GM06990 (cell line): ENCODE data around the gene CHST14.

Experiments used
- DNase-seq: peaks from one replicate; pipeline ENCODE4 v3.0.0-alpha.2; 2011; ENCODE audit not compliant: insufficient read length; ENCODE audit errors: extremely low read depth
- H3K27me3 ChIP-seq: replicated peaks from 2 replicates; pipeline ENCODE4 v1.6.0; 2011; ENCODE audit warnings: low read length; ENCODE audit not compliant: control insufficient read depth, insufficient read depth
- H3K36me3 ChIP-seq: 2 replicates; pipeline ENCODE4 v1.5.1; 2011; ENCODE audit warnings: low read length; ENCODE audit not compliant: control insufficient read depth, insufficient read depth
- H3K4me3 ChIP-seq: replicated peaks from 2 replicates; pipeline ENCODE4 v1.5.1; 2011; ENCODE audit warnings: low read depth, mild to moderate bottlenecking, control low read depth, low read length
- TF ChIP-seq, protein P1 (sequence below): IDR thresholded peaks from 2 replicates; pipeline ENCODE4 v1.5.1; 2011; ENCODE audit warnings: low read length, control low read depth, mild to moderate bottlenecking, inconsistent platforms; ENCODE audit not compliant: insufficient read depth, poor library complexity, severe bottlenecking

The CHST14 gene

DNA sequence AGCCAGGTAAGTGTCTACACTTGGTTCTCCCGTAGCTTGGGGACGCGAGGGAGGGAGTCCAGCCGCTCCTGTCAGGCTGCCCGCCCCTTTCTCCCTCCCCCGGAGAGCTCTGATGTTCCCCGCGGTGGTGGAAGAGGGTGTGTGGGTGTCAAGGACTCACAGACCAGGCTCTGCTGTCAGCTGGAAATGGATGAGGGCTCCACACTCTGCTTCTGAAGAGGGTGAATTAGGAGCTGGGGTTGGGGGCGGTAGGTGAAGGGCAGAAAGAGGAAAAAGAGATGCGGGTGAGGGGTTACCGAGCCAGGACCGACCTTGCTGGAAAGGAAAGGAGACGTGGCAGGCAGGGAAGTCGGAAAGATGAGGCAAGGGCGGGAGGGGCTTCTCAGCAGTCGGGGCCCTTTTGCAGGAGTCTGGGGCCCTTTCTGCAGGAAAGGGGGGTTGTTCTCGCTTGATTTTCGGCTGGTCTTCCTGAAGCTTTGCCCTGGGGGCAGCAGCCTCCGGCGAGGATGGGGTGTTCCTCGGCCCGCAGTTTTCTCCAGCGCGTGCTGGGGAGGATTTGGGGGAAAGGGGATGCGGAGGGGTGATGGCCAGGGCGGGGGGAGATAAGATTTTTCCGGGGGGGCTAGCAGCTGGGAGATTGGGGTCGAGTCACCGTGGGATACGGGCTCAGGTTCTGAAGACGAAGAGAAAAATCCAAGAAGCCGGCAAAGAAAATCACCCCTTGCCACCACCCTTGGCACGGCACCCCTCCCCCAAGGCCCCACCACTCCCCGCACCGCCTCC is 30.6 kb upstream of the CHST14 start:
- H3K27me3 ChIP-seq: peaks cover 6% of the 10 kb centered on the region
- H3K4me3 ChIP-seq: peak overlapping the region; percentile 78
- no peaks in the 10 kb centered on the region for H3K36me3 ChIP-seq
- TF ChIP-seq, protein P1, sequence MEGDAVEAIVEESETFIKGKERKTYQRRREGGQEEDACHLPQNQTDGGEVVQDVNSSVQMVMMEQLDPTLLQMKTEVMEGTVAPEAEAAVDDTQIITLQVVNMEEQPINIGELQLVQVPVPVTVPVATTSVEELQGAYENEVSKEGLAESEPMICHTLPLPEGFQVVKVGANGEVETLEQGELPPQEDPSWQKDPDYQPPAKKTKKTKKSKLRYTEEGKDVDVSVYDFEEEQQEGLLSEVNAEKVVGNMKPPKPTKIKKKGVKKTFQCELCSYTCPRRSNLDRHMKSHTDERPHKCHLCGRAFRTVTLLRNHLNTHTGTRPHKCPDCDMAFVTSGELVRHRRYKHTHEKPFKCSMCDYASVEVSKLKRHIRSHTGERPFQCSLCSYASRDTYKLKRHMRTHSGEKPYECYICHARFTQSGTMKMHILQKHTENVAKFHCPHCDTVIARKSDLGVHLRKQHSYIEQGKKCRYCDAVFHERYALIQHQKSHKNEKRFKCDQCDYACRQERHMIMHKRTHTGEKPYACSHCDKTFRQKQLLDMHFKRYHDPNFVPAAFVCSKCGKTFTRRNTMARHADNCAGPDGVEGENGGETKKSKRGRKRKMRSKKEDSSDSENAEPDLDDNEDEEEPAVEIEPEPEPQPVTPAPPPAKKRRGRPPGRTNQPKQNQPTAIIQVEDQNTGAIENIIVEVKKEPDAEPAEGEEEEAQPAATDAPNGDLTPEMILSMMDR: no peak
- peak; percentile 32 for DNase-seq

DNA sequence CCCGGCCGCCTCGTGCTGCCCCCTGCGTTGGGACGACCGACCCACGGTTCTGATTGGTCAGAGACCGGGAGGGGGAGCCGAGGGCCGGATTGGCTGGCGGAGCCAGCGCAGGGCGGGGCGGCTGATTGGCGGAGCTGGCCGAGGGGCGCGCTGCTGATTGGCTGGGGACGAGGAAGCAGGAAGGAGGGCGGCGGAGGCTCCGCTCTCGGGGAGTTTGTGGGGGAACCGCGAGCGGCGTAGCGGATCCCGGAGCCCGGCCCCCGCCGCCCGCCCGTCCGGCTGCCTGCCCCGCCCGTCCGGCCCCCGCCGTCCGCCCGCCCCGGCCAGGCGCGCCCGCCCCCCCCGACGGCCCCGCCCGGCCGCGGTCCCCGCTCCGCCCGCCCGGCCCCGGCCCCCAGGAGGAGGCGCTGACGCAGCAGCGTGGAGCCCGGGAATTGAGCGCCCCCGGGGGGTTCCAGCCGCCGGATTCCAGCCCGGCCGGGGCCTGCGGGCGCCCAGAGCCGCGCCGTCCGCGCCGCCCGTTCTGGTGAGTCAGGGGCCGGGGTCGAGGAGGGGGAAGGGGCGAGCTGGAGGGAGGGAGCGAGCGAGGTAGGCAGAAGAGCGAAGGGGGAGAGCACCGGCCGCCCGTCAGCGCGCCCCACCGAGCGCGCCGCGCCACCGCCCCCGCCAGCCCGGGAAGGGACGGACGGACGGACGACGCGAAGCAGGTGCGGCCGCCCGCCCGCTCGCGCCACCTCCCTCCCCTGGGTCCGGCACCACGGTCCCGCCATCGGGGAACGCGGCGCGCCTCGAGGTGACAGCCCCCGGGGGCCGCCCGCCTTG is 29.8 kb upstream of the CHST14 start, which contains the start of gene BAHD1:
Gene BAHD1, plus strand, starts transcription at position 211 of the 822 bp plus-strand sequence. CDS start 17,512 bp downstream, outside the sequence.
- TF ChIP-seq, protein P1: peak; percentile 31
- no peaks in the 10 kb centered on the region for H3K36me3 ChIP-seq
- peaks cover 2% of the 10 kb centered on the region for H3K27me3 ChIP-seq
- peak within 1 kb of the TSS; percentile 78 for H3K4me3 ChIP-seq
- peak; percentile 95 for DNase-seq

DNA sequence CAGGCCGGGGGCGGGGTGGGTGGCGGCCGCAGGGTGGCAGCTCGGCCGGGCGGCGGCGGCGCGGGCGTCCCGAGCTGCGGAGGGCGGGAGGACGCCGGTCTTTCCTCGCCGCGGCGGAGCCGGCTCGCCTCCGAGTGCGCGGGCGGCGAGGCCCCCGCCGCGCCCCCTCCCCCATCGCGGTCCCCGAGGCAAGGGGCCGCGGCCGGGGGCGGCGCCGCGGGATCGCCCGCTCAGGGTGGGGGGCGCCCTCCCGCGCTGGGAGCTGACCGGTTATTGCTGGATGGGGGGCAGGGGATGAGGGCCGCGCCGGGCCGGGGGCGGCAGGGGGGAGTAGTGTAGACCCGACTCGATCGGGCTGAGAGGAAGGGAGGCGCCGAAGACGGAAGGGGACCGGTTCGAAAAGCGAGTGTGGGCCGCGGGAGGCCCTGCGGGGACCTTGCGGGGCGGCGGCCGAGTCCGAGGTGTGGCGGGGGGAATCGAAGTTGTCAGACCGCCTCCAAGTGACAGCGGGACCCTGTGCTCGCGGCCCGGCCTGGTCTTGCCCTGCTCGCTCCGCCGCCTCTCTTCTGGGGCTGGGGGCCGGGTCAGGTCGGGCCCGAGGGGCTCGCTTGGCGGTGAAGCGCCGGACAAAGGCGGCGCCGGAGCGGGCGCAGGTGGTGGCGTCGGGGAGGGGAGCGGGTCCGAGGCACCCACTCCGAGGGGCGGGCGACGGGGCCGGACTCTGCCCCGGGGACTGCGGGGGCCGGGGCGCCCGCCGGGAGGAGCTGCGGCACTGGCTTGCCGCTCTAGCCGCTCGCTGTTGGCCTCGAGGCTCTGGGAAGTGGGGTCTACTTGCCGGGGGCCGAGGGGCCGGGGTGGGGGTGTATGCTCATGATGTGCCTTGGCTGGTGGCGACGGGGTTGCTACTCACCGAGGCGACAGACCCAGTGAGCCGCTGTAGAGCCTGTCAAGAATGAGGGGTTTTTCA is 28.9 kb upstream of the CHST14 start:
- TF ChIP-seq, protein P1: peak; percentile 3
- H3K4me3 ChIP-seq: peak overlapping the region; percentile 78
- H3K36me3 ChIP-seq: no peaks in the 10 kb centered on the region
- peak; percentile 37 for DNase-seq
- no peaks in the 10 kb centered on the region; the same call in 1 of the 2 replicates for H3K27me3 ChIP-seq

DNA sequence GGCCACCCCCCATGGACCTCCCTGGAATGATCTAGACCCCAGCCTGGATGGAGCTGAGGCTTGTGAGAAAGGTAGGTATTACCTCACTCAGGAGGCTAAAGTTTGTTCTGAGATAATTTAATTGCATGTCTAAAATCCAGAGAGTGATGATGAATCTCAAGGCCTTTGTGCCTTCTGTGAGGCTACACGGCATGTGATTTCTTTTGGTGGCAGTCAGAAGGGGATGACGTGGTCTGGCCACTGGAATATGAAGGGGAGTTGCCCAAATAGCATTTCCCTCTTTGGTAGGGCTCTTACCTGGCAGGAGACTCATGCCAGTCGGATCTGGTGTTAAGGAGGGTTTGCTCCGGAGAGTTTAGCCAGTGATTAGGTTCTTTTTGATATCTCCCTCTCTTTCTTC is 27.5 kb upstream of the CHST14 start:
- Histone ChIP-seq H3K4me3 (no peak overlapping the region), H3K36me3 (no peaks in the 10 kb centered on the region), H3K27me3 (no peaks in the 10 kb centered on the region; the same call in 1 of the 2 replicates)
- DNase-seq: no peak
- TF ChIP-seq, protein P1: no peak

DNA sequence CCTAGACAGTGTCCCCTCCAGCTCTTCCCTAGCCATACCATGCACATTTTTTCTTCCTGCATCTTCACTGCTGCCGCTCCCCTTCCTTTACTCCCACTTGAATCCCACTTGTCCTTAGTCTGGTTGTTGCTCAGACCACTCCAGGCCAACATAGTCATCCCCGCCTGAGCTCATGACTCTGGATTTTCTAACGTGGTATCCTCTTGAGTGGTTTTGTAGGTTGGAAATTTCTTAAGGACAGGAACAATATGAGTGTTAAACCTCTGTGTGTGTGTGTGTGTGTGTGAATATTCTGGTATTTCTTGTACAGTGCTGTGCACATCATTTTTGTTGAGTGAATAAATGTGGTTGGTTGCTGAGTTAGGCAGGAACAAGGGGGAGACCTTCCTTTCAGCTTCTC is 26.9 kb upstream of the CHST14 start:
- TF ChIP-seq, protein P1: no peak
- Histone ChIP-seq H3K4me3 (no peak overlapping the region), H3K36me3 (no peaks in the 10 kb centered on the region), H3K27me3 (no peaks in the 10 kb centered on the region; the same call in 1 of the 2 replicates)
- DNase-seq: no peak
